SK-N-MC (cell line): Measurements from ENCODE around the gene VPS35.

Source experiments
- EZH2 ChIP-seq: fragments of 200-600 bp; sonication (generic); IDR thresholded peaks from one replicate; pipeline ENCODE4 v1.6.1; 2017; ENCODE audit warnings: antibody characterized with exemption
- FOXP2 ChIP-seq: optimal IDR thresholded peaks from 2 replicates; pipeline ENCODE3; 2011; ENCODE audit warnings: mild to moderate bottlenecking, moderate library complexity; ENCODE audit not compliant: insufficient read depth; ENCODE audit errors: extremely low read length, control extremely low read depth
- POLR2AphosphoS5 ChIP-seq: IDR thresholded peaks from 2 replicates; pipeline ENCODE4 v1.6.1; 2012; ENCODE audit warnings: mild to moderate bottlenecking, low read depth, low read length, borderline replicate concordance

DNA sequence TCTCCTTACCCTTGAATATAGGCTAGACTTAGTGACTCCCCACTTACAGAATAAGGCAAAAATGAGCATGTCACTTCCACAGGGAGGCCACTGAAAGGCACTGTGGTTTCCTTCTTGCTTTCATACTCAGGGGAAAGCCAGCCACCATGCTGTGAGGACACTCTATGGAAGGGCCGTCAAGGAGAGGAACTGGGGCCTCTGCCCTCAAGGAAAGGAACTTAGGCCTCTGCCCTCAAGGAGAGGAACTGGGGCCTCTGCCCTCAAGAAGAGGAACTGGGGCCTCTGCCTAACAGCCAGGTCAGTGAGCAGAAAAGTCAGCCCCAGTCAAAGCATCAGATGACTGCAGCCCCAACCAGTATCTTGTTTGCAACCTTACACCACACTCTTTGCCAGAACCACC is 30.1 kb downstream of the VPS35 start:
- TF ChIP-seq POLR2AphosphoS5 (no peak), EZH2 (no peak), FOXP2 (no peak)
